DOHH2 (cell line): Measurements from ENCODE around the gene LSAMP.

Experiments used
- H3F3A ChIP-seq: fragments of 200-600 bp; sonication (generic), shearing (Covaris generic); 2 replicates; pipeline ENCODE4 v1.6.0; 2016; ENCODE audit warnings: antibody characterized with exemption, mild to moderate bottlenecking; ENCODE audit not compliant: control insufficient read depth, insufficient read depth
- H3K27ac ChIP-seq: fragments of 200-600 bp; sonication (generic); 2 replicates; pipeline ENCODE4 v1.5.1; 2014; ENCODE audit warnings: low read depth, mild to moderate bottlenecking, low read length, moderate library complexity
- H3K27me3 ChIP-seq: fragments of 200-600 bp; sonication (generic); 2 replicates; pipeline ENCODE4 v1.6.1; 2014; ENCODE audit warnings: mild to moderate bottlenecking, low read length, mixed read lengths; ENCODE audit not compliant: control insufficient read depth
- H3K36me3 ChIP-seq: fragments of 200-600 bp; sonication (generic); 2 replicates; pipeline ENCODE4 v1.6.1; 2014; ENCODE audit warnings: mild to moderate bottlenecking, low read length, moderate library complexity, mixed read lengths; ENCODE audit not compliant: control insufficient read depth
- H3K4me1 ChIP-seq: fragments of 200-600 bp; sonication (generic); 2 replicates; pipeline ENCODE4 v1.6.1; 2014; ENCODE audit warnings: mild to moderate bottlenecking, low read length, mixed read lengths; ENCODE audit not compliant: control insufficient read depth
- H3K4me2 ChIP-seq: fragments of 200-600 bp; sonication (generic); 2 replicates; pipeline ENCODE4 v1.6.0; 2014; ENCODE audit warnings: mild to moderate bottlenecking, low read length, moderate library complexity
- H3K4me3 ChIP-seq: fragments of 200-600 bp; sonication (generic); 2 replicates; pipeline ENCODE4 v1.5.1; 2014; ENCODE audit warnings: mild to moderate bottlenecking, low read length, mixed read lengths
- H3K79me2 ChIP-seq: fragments of 200-600 bp; sonication (generic); 2 replicates; pipeline ENCODE4 v1.6.1; 2014; ENCODE audit warnings: mild to moderate bottlenecking, low read length, mixed read lengths; ENCODE audit not compliant: control insufficient read depth
- H3K9me2 ChIP-seq: fragments of 200-600 bp; sonication (generic); replicated peaks from 2 replicates; pipeline ENCODE4 v1.6.1; 2014; ENCODE audit warnings: mild to moderate bottlenecking, low read length, mixed read lengths; ENCODE audit not compliant: control insufficient read depth
- H3K9me3 ChIP-seq: fragments of 200-600 bp; sonication (generic); 2 replicates; pipeline ENCODE4 v1.6.1; 2014; ENCODE audit warnings: antibody characterized with exemption, low read length, mixed read lengths; ENCODE audit not compliant: control insufficient read depth, insufficient read depth
- H4K20me1 ChIP-seq: fragments of 200-600 bp; sonication (generic); 2 replicates; pipeline ENCODE4 v1.6.0; 2014; ENCODE audit warnings: low read depth, mild to moderate bottlenecking, antibody characterized with exemption, low read length, moderate library complexity; ENCODE audit not compliant: control insufficient read depth, insufficient read depth
- CTCF ChIP-seq: fragments of 200-600 bp; sonication (generic); IDR thresholded peaks from one replicate; pipeline ENCODE4 v1.5.1; 2014; ENCODE audit warnings: antibody characterized with exemption, mild to moderate bottlenecking, low read depth, low read length; ENCODE audit not compliant: poor library complexity, severe bottlenecking
- EZH2phosphoT487 ChIP-seq: fragments of 200-600 bp; sonication (generic); IDR thresholded peaks from 2 replicates; pipeline ENCODE4 v1.6.1; 2017; ENCODE audit warnings: borderline replicate concordance, mild to moderate bottlenecking, antibody characterized with exemption, low read length, moderate library complexity, mixed read lengths

Gene LSAMP

GRCh38 chr3:115853104-115853503 lies 592.2 kb downstream of the LSAMP start:
- H3K4me3 ChIP-seq: no peak overlapping the region
- H3K9me3 ChIP-seq: no peaks in the 10 kb centered on the region
- no peaks in the 10 kb centered on the region for H3K4me1 ChIP-seq
- no peak overlapping the region for H3K4me2 ChIP-seq
- no peaks in the 10 kb centered on the region for H3K36me3 ChIP-seq
- TF ChIP-seq EZH2phosphoT487 (no peak), CTCF (no peak)
- no peaks in the 10 kb centered on the region for H3K9me2 ChIP-seq
- no peaks in the 10 kb centered on the region for H3F3A ChIP-seq
- no peaks in the 10 kb centered on the region for H3K79me2 ChIP-seq
- H4K20me1 ChIP-seq: no peaks in the 10 kb centered on the region
- H3K27ac ChIP-seq: no peak overlapping the region
- H3K27me3 ChIP-seq: no peaks in the 10 kb centered on the region

GRCh38 chr3:115852278-115852677 lies 593.0 kb downstream of the LSAMP start:
- no peak overlapping the region for H3K27ac ChIP-seq
- no peaks in the 10 kb centered on the region for H3F3A ChIP-seq
- H3K36me3 ChIP-seq: no peaks in the 10 kb centered on the region
- H4K20me1 ChIP-seq: no peaks in the 10 kb centered on the region
- no peaks in the 10 kb centered on the region for H3K79me2 ChIP-seq
- no peaks in the 10 kb centered on the region for H3K27me3 ChIP-seq
- no peak for TF ChIP-seq CTCF
- no peak for TF ChIP-seq EZH2phosphoT487
- H3K9me3 ChIP-seq: no peaks in the 10 kb centered on the region
- H3K9me2 ChIP-seq: no peaks in the 10 kb centered on the region
- no peak overlapping the region for H3K4me3 ChIP-seq
- H3K4me2 ChIP-seq: no peak overlapping the region
- no peaks in the 10 kb centered on the region for H3K4me1 ChIP-seq

GRCh38 chr3:115851571-115851970 lies 593.7 kb downstream of the LSAMP start:
- Histone ChIP-seq H3K79me2 (no peaks in the 10 kb centered on the region), H3K9me3 (no peaks in the 10 kb centered on the region), H3F3A (no peaks in the 10 kb centered on the region), H4K20me1 (no peaks in the 10 kb centered on the region), H3K4me1 (no peaks in the 10 kb centered on the region), H3K4me3 (no peak overlapping the region), H3K36me3 (no peaks in the 10 kb centered on the region), H3K27ac (no peak overlapping the region), H3K9me2 (no peaks in the 10 kb centered on the region), H3K4me2 (no peak overlapping the region), H3K27me3 (no peaks in the 10 kb centered on the region)
- no peak for TF ChIP-seq CTCF
- TF ChIP-seq EZH2phosphoT487: no peak

GRCh38 chr3:115848641-115849040 lies 596.6 kb downstream of the LSAMP start:
- H3F3A ChIP-seq: no peaks in the 10 kb centered on the region
- no peaks in the 10 kb centered on the region for H3K36me3 ChIP-seq
- TF ChIP-seq CTCF: no peak
- no peak for TF ChIP-seq EZH2phosphoT487
- no peaks in the 10 kb centered on the region for H3K9me3 ChIP-seq
- H3K4me3 ChIP-seq: no peak overlapping the region
- no peak overlapping the region for H3K4me2 ChIP-seq
- H3K4me1 ChIP-seq: no peaks in the 10 kb centered on the region
- no peaks in the 10 kb centered on the region for H3K9me2 ChIP-seq
- H3K79me2 ChIP-seq: no peaks in the 10 kb centered on the region
- no peak overlapping the region for H3K27ac ChIP-seq
- no peaks in the 10 kb centered on the region for H4K20me1 ChIP-seq
- H3K27me3 ChIP-seq: no peaks in the 10 kb centered on the region
